ENCODE data around the gene HERPUD1.

- TF ChIP-seq, protein P1, sequence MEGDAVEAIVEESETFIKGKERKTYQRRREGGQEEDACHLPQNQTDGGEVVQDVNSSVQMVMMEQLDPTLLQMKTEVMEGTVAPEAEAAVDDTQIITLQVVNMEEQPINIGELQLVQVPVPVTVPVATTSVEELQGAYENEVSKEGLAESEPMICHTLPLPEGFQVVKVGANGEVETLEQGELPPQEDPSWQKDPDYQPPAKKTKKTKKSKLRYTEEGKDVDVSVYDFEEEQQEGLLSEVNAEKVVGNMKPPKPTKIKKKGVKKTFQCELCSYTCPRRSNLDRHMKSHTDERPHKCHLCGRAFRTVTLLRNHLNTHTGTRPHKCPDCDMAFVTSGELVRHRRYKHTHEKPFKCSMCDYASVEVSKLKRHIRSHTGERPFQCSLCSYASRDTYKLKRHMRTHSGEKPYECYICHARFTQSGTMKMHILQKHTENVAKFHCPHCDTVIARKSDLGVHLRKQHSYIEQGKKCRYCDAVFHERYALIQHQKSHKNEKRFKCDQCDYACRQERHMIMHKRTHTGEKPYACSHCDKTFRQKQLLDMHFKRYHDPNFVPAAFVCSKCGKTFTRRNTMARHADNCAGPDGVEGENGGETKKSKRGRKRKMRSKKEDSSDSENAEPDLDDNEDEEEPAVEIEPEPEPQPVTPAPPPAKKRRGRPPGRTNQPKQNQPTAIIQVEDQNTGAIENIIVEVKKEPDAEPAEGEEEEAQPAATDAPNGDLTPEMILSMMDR (conservative IDR thresholded peaks at IDR 0.05; ENCODE audit: low read length): no peak
- TF ChIP-seq EZH2phosphoT487 (IDR thresholded peaks at IDR 0.05; ENCODE audit: borderline replicate concordance, low read depth, low read length): no peak
These were observed 47.8 kb upstream of the HERPUD1 start for GRCh38 chr16:56884026-56884582.
